GM21786 (cell line): Measurements from ENCODE around the gene SUMO3.
A peak's percentile ranks its signal among the peaks of the same experiment; 100 is the strongest.

ENCODE experiments used
- ATAC-seq: cut with Tn5 transposase; IDR thresholded peaks from one replicate; pipeline ENCODE4 v1.9.1; 2021; ENCODE audit not compliant: unreplicated experiment

SUMO3 gene

GRCh38 chr21:44831227-44831860 is 13.5 kb upstream of the SUMO3 start:
- no peak for ATAC-seq

GRCh38 chr21:44829507-44830092 is 11.7 kb upstream of the SUMO3 start:
- ATAC-seq: no peak

GRCh38 chr21:44828362-44829056 is 10.6 kb upstream of the SUMO3 start:
- no peak for ATAC-seq

- no peak for ATAC-seq
These were observed 5.4 kb upstream of the SUMO3 start for GRCh38 chr21:44823179-44823660.

- no peak for ATAC-seq
These were observed 4.8 kb upstream of the SUMO3 start for GRCh38 chr21:44822484-44823178.

- ATAC-seq: no peak
These were observed 3.0 kb upstream of the SUMO3 start for GRCh38 chr21:44820851-44821250.

GRCh38 chr21:44819283-44820243 is 1.7 kb upstream of the SUMO3 start:
- ATAC-seq: no peak

GRCh38 chr21:44818640-44819011 is 764 bp upstream of the SUMO3 start:
- ATAC-seq: no peak

GRCh38 chr21:44817506-44817880 is 369 bp downstream of the SUMO3 start:
- ATAC-seq: peak; percentile 68

GRCh38 chr21:44816761-44817505 is 929 bp downstream of the SUMO3 start:
- ATAC-seq: no peak

GRCh38 chr21:44815852-44816628 is 1.8 kb downstream of the SUMO3 start:
- no peak for ATAC-seq

GRCh38 chr21:44815225-44815624 is 2.6 kb downstream of the SUMO3 start:
- ATAC-seq: no peak

GRCh38 chr21:44814498-44815023 is 3.3 kb downstream of the SUMO3 start:
- ATAC-seq: no peak

- ATAC-seq: no peak
These were observed 4.1 kb downstream of the SUMO3 start for GRCh38 chr21:44813727-44814126.

- ATAC-seq: no peak
These were observed 4.7 kb downstream of the SUMO3 start for GRCh38 chr21:44813149-44813548.

- ATAC-seq: no peak
These were observed 5.2 kb downstream of the SUMO3 start for GRCh38 chr21:44812640-44813039.

GRCh38 chr21:44810779-44811178 is 7.1 kb downstream of the SUMO3 start:
- ATAC-seq: no peak

- ATAC-seq: no peak
These were observed 12.0 kb downstream of the SUMO3 start for GRCh38 chr21:44805859-44806258.

GRCh38 chr21:44805226-44805625 is 12.6 kb downstream of the SUMO3 start:
- ATAC-seq: no peak
